CD4-positive, alpha-beta T cell treated with Interferon gamma for 1 hour (primary cell): ENCODE data around the gene TK2.
"Not testable (repeated sequence)": the region's sequence is repeated elsewhere in the genome, so short reads cannot be mapped to it uniquely, and the experiment has no call there.

Experiments used
- DNase-seq: peaks from one replicate; pipeline ENCODE4 v3.0.0-alpha.2; 2020

Gene TK2

GRCh38 chr16:66465946-66466345, 84.0 kb downstream of the TK2 start:
- not testable (repeated sequence) for DNase-seq

GRCh38 chr16:66462912-66463311, 87.0 kb downstream of the TK2 start:
- no peak for DNase-seq

GRCh38 chr16:66460703-66461102, 89.2 kb downstream of the TK2 start:
- no peak for DNase-seq

- DNase-seq = no peak
Measured at GRCh38 chr16:66459878-66460277, 90.0 kb downstream of the TK2 start.

- DNase-seq = no peak
Measured at GRCh38 chr16:66458853-66459252, 91.1 kb downstream of the TK2 start.

- no peak for DNase-seq
Measured at GRCh38 chr16:66458292-66458691, 91.6 kb downstream of the TK2 start.
